Mucosa of gallbladder (tissue), 1 donor: Measurements from ENCODE around the gene AK9. TPM values are rescaled to one million over a fixed set of nuclear protein-coding genes. Genes with fewer than 3 reads are reported as not detected.

Experiments
- DNase-seq: peaks from one replicate; pipeline ENCODE4 v3.0.0-alpha.2; 2020; ENCODE audit warnings: low spot score
- total RNA-seq: library from RNA; stranded (reverse); gene quantifications from one replicate; pipeline ENCODE4 v1.2.1, GENCODE V29; 2021
- donor health status: DM: no; HTN: no; CAD: no.

Gene AK9
- total RNA-seq, 1 donor from 2014 or later: 11.2 TPM

GRCh38 chr6:109458774-109459531 is 232.0 kb downstream of the AK9 start:
- DNase-seq: no peak

DNA sequence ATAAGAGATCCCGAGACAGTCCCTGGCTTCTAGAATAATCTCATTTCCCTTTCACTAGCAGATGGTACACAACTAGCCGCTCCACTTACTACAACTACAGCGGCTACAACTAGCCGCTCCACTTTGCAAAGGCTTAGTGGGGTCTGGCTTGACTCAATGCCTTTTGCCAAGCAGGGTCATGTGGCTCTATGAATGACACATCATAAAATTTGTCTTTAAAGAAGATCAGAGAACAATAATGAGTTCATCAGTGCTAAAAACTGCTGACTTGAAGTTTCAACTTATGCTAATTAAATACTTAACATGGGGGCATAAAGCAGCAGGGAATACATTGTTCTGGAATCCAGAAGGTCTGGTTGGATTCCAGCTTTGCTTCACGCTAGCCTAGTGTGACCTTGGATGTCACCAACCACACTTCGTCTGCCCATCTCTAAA is 233.4 kb downstream of the AK9 start:
- DNase-seq: no peak

- no peak for DNase-seq
Observed at GRCh38 chr6:109456710-109457561, 234.1 kb downstream of the AK9 start.

GRCh38 chr6:109456111-109456583 is 234.9 kb downstream of the AK9 start:
- DNase-seq: no peak

- DNase-seq: peak; percentile 71
Observed at GRCh38 chr6:109455437-109456110, 235.4 kb downstream of the AK9 start, which contains the start of gene MICAL1. TSS of gene MICAL1 (minus strand) at chr6:109455772. CDS start at chr6:109454196, 1,576 bp downstream.

DNA sequence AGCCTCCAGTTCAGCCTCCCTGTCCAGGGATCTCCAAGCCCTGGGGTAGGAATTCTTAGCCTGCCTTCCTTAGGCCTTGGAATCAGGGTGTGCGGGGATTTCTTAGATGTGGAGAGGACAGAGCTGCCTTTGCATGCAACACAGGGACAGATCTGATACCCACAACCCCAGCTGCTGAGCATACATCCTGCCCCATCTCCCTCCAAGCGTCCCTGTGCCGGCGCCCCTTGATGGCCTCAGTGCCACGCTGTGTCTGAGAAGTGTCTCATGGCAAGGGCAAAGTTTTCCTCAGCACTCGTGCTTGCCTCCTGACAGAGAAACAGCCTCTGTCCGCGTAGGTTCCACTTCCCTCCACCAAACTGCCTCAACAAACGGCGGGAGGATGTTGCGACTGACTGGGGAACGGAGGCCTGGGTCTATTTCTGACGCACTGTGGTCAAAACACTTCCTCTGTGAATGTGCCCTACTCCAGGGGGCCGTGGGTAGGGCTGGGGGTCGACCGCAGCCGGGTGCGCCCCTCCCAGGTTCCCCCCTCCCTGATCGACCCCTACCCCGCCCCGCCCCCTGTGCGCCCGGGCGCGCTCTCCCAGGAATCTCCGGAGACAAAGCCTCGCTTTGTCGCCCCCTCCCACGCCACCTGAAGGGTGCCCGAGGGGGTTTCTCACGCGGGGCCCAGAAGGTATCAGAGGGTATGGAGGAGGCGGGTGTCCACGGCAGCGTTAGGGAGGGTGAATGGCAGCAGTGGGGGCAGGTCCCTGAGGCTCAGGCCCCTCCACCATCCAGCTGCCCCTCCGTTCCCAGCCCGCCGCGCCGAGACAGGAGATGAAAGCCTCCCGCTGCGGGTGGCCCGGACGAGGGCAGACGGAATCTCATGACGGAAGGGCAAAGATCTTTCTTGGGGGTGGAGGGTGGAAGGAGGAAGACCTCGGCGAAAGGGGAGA is 236.2 kb downstream of the AK9 start:
- peak; percentile 61 for DNase-seq

DNA sequence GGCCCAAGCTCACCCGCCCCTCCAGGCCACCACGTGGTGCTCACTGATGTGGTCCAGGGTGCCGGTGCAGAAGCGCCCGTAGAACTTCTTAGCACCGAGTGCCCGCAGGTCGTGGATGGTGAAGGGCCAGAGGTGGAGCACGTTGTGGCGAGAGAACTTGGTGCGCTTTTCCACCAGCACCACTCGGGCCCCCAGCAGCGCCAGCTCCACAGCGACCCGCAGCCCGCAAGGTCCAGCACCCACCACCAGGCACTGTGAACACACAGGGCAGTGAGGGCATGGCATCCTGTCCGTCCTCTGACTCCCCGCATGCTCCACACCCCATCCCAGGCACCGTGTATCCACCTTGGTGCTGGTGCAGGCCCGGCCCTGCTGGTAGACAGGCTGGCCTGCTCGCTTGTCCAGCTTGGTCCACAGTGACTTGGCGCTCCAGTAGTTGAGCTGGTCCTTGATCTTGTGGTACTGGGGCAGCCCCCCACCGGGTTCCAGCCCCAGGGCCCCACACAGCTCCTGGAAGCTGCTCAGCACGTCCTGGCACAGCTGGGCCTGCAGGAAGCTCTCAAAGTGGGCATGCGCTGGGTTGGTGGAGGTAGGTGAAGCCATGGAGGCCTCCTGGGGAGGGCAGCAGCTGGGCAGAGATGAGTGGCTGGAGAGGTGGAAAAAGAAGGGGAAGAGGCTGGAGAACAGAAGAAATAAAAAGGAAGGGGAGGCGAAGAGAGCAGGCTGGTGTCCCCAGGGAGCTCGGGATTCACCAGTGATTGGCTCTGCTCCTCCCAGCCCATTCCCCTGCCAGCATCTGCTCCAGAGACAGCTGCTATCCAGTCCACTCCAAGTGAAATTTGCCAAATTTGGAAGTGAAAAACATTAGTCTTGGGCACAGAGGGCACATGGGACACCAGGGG is 237.2 kb downstream of the AK9 start:
- DNase-seq: no peak

DNA sequence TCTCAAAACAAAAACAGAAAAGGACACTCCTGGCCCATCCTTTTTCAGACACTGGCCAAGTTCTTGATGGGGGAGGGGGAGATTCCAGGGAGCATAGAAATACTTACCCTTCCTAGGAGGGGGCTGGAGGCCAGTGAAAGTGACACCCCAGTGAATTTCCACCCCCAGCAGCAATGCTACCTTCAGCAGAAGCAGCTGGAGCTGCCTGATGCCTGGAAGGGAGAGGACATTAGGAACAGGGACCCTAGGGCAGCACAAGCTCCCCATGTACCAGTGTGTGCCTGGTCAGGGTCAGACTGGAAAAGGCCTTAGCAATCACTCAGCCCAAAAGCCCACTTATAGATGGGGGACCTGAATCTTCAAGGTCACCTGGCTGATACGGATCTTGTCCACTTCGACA is 237.8 kb downstream of the AK9 start:
- no peak for DNase-seq

DNA sequence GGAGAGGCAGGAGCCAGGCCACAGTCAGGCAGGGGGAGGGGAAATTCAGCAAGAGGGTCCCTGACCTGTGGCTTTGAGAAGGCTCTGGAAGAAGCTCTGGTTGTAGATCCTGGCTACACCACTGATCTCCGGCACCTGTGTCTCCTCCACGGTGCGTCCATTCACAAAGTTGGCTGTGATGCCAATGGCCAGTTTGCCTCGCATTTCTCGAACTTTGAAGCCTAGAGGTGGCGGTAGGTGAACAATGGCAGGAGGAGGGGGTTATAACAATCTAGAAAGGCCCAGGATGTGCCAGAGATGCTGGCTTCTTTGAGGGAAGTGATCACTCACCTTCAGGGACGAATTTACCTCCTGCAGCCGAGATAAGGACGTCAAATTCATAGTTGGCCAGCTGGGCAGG is 238.8 kb downstream of the AK9 start:
- DNase-seq: no peak

DNA sequence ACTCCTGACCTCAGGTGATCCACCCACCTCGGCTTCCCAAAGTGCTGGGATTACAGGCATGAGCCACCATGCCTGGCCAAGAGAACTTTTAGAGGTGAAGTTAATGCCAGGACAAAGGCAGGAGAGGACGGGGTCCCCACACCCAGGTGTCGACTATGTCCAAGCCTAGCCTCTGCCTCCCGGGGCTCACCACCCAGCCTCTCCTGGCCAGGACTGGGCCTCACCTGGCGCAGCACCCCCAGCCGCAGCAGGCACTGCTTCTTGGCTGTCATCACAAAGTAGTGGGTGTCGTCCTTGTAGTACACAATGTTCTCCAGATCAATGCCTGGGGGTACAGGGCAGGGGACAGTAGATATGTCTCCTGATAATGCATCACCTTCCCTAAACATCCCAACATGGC is 239.6 kb downstream of the AK9 start:
- DNase-seq: no peak

DNA sequence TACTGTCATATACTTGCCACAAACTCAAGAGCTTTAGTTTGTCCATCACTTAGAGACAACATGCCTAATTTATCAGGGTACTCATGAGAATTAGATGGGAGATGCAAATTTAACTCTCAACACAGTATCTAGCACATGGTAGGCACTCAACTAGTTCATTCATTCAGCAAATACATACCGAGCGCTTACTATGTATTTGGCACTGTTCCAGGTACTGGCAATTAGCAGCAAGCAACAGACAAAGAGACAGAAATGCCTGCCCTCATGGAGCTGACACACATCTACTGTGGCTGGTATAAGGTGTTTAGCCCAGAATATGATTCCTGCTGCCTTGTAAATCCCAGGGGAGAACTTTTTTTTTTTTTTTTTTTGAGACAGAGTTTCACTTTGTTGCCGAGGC is 240.2 kb downstream of the AK9 start:
- no peak for DNase-seq

GRCh38 chr6:109449795-109450673 is 241.0 kb downstream of the AK9 start:
- DNase-seq: no peak

DNA sequence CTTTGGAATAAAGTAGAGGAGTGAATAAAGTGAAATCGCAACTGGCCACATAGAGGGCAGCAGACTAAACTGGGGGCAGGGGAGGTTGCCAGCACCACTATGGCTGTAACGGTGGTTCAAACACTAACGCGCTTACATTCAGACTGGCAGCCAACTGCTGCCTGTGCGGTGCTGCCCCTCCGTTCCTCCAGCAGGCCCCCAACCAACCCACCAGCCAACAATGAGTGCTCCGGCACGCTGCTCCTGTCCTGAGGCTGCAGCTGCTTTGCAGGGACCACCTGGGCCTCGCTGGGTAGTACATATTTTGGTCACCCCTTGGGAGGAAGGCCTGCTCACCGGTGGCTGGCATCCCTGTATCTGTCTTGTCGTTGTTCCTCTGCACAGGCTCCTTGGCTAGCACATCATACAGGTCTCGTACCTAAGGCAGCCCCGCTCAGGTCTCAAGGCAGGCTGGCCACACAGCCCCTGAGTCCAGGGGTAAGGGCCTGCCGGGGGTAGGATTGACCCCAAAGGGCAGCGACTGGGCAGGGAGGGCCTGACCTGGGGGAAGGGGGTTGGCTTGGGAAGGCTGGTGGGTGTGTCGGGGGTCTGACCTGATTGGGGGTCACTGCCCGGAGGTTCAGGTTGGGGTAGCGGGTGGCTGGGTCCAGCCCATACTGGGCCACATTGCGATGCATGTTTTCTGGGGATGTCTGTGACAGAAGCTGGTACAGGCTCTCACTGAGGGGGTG is 241.8 kb downstream of the AK9 start:
- no peak for DNase-seq

DNA sequence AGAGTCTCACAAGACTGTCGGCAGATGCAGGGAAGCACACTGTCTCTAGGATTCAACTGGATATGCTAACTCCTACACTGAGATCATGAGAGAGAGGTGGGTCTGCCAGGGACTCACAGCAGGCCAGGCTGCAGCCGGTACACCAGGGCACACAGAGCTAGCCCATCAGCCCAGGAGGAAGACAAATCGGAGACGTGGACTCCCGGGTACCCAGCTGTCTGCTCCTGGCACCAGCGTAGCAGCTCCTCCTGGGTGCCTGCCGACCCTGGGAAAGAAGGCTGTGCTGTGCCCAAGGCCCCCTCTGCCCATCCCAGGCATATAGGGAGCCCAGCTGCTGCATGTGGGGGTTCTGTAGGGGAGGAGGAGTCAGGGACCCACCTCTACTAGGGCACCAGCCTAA is 242.4 kb downstream of the AK9 start:
- no peak for DNase-seq

GRCh38 chr6:109447878-109448555 is 243.0 kb downstream of the AK9 start:
- DNase-seq: no peak

DNA sequence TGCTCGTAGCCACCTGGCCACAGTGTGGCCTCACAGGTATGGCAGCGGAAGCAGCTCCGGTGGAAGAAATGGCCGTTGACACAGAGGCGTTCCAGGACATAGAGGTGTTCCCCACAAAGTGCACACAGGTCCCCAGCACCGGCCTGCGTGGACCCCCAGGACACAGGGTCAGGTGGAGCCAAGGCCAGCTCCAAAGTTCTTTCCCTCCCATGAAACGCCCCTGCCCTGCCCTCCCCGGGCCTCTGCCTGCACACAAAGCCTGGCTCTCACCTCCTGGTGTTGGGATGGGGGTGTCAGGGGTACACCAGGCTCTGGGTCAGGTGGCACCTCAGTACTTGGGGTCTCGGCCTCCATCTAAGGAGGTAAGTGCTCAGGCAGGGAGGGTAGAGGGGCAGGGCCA is 243.9 kb downstream of the AK9 start:
- DNase-seq: no peak

DNA sequence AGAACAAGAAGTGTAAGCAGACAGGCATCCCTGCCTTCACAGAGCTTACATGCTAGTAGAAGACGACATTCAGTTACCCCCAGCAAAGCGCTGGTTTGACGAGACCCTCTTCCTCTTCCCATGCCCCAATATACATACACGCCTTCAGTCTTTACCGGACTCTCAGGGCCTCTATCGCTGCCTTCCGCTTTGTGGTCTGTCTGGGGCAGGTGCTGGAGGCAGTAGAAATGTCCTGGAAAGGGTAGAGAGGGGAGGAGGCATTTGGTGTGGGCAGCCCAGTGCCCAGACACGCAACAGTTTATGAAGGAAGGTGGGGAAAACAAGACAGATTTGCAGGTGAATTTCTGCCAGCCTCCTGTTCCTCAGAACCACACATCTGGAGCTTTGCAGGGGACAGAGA is 244.5 kb downstream of the AK9 start:
- DNase-seq: no peak

DNA sequence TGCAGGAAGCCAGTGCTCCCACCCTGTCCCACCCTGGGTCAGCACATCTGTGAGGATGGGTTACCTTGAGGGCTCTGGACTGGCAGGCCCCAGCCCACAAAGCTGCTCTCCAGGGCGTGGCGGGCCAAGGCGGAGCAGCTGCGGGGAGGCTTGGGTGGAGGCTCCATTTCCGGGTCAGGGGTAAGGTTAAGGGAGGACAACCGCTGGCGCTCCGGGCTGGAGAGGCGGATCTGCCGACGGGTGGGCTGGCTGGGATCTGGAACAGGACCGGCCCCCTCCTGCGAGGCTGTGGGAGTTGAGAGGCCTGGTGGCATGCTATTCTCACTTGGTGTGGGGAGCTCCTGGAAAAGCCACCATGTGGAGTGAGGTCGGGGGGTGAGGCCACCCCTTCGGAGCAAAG is 244.9 kb downstream of the AK9 start:
- DNase-seq: no peak
